Vagina (tissue), 2 donors: ENCODE results near the gene PRTN3.

Experiments
- CTCF ChIP-seq, 3 experiments: fragments of 450-650 bp in 2 of 3; fragments of 200-600 bp in 1 of 3; sonication (generic) in 1 of 3; IDR thresholded peaks; one replicate each; pipeline ENCODE4 v1.5.1; 2017 to 2019; ENCODE audit warnings: antibody characterized with exemption in 3 of 3, mild to moderate bottlenecking in 2 of 3, moderate library complexity in 2 of 3
- POLR2A ChIP-seq, 2 donors: fragments of 450-650 bp; IDR thresholded peaks; one replicate each; pipeline ENCODE4 v1.6.1; 2017; ENCODE audit warnings: antibody characterized with exemption in 2 of 2, mild to moderate bottlenecking in 2 of 2, moderate library complexity in 2 of 2
- POLR2AphosphoS5 ChIP-seq, 2 donors: sonication (generic); formaldehyde crosslinking; IDR thresholded peaks; one replicate each; pipeline ENCODE4 v1.9.0; 2017; ENCODE audit warnings: antibody characterized with exemption in 2 of 2, mild to moderate bottlenecking in 2 of 2, low read depth in 1 of 2; ENCODE audit not compliant: insufficient read depth in 1 of 2

- TF ChIP-seq CTCF (IDR thresholded peaks at IDR 0.05): no peak
- TF ChIP-seq POLR2A (IDR thresholded peaks at IDR 0.05): no peak
- no peak for TF ChIP-seq POLR2AphosphoS5 (IDR thresholded peaks at IDR 0.05; ENCODE audit: insufficient read depth in 1 of 2, low read depth in 1 of 2)
These were observed 48.0 kb downstream of the PRTN3 start for GRCh38 chr19:888581-889385.
